GM23248 (cell line): ENCODE measurements around the gene TIAL1.

ENCODE experiments used
- EZH2 ChIP-seq: fragments of 200-600 bp; sonication (generic); IDR thresholded peaks from 2 replicates; pipeline ENCODE4 v1.6.1; 2018; ENCODE audit warnings: antibody characterized with exemption, mild to moderate bottlenecking; ENCODE audit not compliant: insufficient read depth, poor library complexity, severe bottlenecking
- EZH2phosphoT487 ChIP-seq: fragments of 200-600 bp; sonication (generic); IDR thresholded peaks from 2 replicates; pipeline ENCODE4 v1.6.1; 2018; ENCODE audit warnings: antibody characterized with exemption, moderate library complexity, mild to moderate bottlenecking, low read depth; ENCODE audit not compliant: insufficient read depth

DNA sequence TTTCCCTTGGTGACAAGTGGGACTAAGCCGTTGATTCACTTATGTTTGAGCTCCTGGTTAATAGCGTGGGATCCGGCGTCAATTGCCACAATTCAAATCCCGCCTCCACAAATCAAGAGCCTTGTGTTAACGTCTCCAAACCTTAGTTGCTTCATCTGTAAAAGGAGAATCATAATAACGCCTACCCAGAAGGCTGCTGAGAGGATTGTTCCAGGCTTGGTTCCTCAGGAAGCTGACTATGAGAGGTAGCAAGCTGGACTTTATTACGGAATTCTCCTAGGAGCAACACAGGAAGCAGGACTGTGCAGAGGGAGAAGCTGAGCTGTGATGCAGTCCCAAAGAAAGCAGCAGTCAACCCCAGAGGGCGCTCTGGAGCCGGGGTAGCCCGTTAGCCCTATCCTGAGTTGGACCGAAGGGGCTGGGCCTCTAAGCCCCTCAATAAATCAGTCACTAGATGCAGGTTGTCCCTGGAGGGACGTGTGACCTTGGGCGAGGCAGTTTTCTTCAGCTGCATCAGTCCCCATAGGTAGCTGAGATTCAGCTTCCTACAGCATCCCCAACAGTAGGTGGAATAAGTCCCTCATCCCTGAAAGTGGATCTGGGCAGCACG is 47.5 kb upstream of the TIAL1 start:
- TF ChIP-seq EZH2phosphoT487 (no peak), EZH2 (no peak)
